Omental fat pad (tissue), 4 donors: Measurements from ENCODE around the gene MTNR1B. TPM values are rescaled to one million over a fixed set of nuclear protein-coding genes. Genes with fewer than 3 reads are reported as not detected.

Experiments
- ATAC-seq: fragments of 150-250 bp; one replicate; pipeline ENCODE4 v1.9.1; 2016; ENCODE audit warnings: mild to moderate bottlenecking, moderate library complexity; ENCODE audit not compliant: low FRiP score
- DNase-seq: peaks from one replicate; pipeline ENCODE4 v3.0.0-alpha.2; 2019; ENCODE audit warnings: low spot score
- CTCF ChIP-seq, 3 donors: fragments of 450-650 bp; IDR thresholded peaks; one replicate each; pipeline ENCODE4 v1.5.1; 2016 to 2017; ENCODE audit warnings: antibody characterized with exemption in 3 of 3, mild to moderate bottlenecking in 3 of 3, moderate library complexity in 2 of 3
- total RNA-seq, 4 donors: library from RNA; depleted of rRNA; stranded (reverse); fragments of >200 nt; gene quantifications; one replicate each; pipeline ENCODE4 v1.1.0, GENCODE V29; 2016

Gene MTNR1B
- total RNA-seq, 4 donors from 2014 or later: not detected

DNA sequence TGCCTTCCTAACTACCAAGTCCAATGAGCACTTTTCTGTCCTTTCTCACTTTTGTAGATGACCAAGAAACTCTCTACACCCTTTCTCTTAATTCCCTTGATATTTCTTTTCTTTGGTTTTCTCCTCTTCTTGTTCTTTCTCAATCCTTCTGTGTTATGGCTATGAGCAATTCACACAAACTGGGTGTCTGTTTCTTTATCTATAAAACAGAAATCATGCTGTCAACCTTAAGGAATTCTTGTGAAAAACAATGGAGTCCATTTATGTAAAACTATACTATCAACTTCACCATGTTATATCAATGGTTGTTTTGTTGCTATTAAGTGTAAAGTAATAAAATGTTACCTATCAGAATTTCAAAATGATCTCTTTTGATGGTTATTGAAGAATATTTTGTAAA, 7.2 kb downstream of the MTNR1B start:
- ATAC-seq (no peak), DNase-seq (no peak)
- TF ChIP-seq CTCF (IDR thresholded peaks at IDR 0.05): no peak

- ATAC-seq: no peak
Observed at GRCh38 chr11:92977401-92977800, 8.0 kb downstream of the MTNR1B start.

GRCh38 chr11:92978271-92979111, 9.0 kb downstream of the MTNR1B start:
- DNase-seq (no peak), ATAC-seq (no peak)
- TF ChIP-seq CTCF (IDR thresholded peaks at IDR 0.05): no peak

More at GRCh38 chr11:92977401-92977800, 8.0 kb downstream of the MTNR1B start:
- DNase-seq: no peak
- TF ChIP-seq CTCF (IDR thresholded peaks at IDR 0.05): no peak

- no peak for DNase-seq
- ATAC-seq: no peak
- TF ChIP-seq CTCF (IDR thresholded peaks at IDR 0.05): no peak
Observed at GRCh38 chr11:92979176-92979575, 9.7 kb downstream of the MTNR1B start.

DNA sequence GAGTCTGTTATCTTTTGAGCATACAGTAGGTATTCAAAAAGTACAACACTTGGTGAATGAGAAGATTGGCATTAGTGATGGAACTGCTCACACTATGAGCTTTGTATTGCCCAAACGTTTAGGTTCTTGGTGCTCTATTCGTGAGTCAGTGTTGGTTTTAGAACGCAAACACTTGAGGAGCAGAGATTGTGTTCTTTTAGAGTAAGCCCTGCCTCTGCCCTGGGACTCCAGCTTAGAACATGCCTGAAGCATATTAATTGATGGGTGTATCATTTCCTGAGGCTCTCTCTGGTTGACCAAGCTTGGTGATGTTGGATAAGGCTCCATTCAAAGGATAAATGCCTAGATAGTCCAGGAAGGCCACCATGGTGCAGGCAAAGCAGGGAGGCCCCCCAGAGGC, 10.9 kb downstream of the MTNR1B start:
- no peak for DNase-seq
- ATAC-seq: no peak
- no peak for TF ChIP-seq CTCF (IDR thresholded peaks at IDR 0.05)

- TF ChIP-seq CTCF (IDR thresholded peaks at IDR 0.05): no peak
- DNase-seq: no peak
- ATAC-seq: no peak
Observed at GRCh38 chr11:92981508-92982043, 12.1 kb downstream of the MTNR1B start.

- ATAC-seq (no peak), DNase-seq (no peak)
- TF ChIP-seq CTCF (IDR thresholded peaks at IDR 0.05): no peak
Observed at GRCh38 chr11:92986585-92986984, 17.1 kb downstream of the MTNR1B start.
